ENCODE results near the gene TBKBP1.

TBKBP1 gene

DNA sequence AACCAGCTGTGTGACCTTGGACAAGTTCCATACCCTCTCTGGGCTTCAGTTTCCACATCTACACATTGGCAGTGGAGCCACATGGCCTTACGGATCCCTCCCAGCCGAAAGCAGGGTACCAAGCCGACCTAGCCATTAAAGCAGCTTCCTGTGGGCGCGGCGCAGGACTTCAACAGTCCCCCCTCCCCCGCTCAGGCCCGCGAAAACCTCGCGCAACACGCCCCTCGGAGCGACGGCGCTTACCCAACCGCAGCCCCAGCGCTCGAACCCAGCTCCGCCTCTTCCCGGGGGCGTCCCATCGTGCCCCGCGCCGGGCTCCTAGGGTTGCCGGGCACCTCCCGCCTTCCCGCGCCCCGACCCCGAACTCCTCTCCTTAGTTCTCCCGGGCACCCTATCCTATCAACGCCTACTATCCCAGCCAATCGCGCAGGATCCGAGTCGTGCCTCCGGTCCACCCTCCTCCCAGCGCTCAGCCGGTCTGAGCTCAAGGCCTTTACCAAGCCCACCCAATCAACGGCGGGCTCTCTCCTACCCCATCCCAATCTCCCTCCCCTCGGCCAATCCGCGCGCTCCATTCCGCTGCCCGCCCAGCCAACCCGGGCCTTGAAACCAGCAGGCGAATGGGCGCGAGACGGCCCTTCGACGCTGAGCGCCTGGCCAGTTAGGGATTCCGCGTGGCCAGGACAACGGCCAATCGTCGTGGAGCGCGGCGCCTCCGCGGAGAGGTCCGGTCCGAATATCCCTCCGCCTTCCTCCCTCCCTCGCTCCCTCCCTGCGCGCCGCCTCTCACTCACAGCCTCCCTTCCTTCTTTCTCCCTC is 44.6 kb upstream of the TBKBP1 start, which contains the start of gene KPNB1 (continued):
- peak; percentile 53 for TF ChIP-seq ZNF449 (tag by site-specific recombination; IDR thresholded peaks at IDR 0.05)
- no peak for TF ChIP-seq ZNF140 (tag by site-specific recombination; IDR thresholded peaks at IDR 0.05)
- peak; percentile 79 for TF ChIP-seq ZIC2 (tag by site-specific recombination; IDR thresholded peaks at IDR 0.05)
- peak; percentile 89 for TF ChIP-seq ZXDB (tag by site-specific recombination; IDR thresholded peaks at IDR 0.05)
- TF ChIP-seq ZNF211 (tag by site-specific recombination; IDR thresholded peaks at IDR 0.05; ENCODE audit: low read depth) = no peak
- TF ChIP-seq PATZ1 (tag by site-specific recombination; IDR thresholded peaks at IDR 0.05) = peak; percentile 96
- no peak; the same call in 1 of the 2 replicates for TF ChIP-seq ZNF623 (tag by site-specific recombination; IDR thresholded peaks at IDR 0.05)
- TF ChIP-seq SP7 (tag by site-specific recombination; IDR thresholded peaks at IDR 0.05) = peak; percentile 94
- peak; percentile 93 for TF ChIP-seq KLF9 (tag by site-specific recombination; IDR thresholded peaks at IDR 0.05; ENCODE audit: low read depth)
- peak; percentile 87 for TF ChIP-seq KLF1 (tag by site-specific recombination; IDR thresholded peaks at IDR 0.05)
- TF ChIP-seq OVOL3 (tag by site-specific recombination; IDR thresholded peaks at IDR 0.05) = peak; percentile 69; the same call in 1 of the 2 replicates
- TF ChIP-seq ZNF514 (tag by site-specific recombination; IDR thresholded peaks at IDR 0.05) = no peak
- no peak for TF ChIP-seq ZNF174 (tag by site-specific recombination; IDR thresholded peaks at IDR 0.05)
- peak; percentile 83; the same call in 1 of the 2 replicates for TF ChIP-seq ZNF785 (tag by site-specific recombination; IDR thresholded peaks at IDR 0.05)
- no peak for TF ChIP-seq BCL6B (tag by site-specific recombination; IDR thresholded peaks at IDR 0.05)
- TF ChIP-seq YY2 (tag by site-specific recombination; IDR thresholded peaks at IDR 0.05) = peak; percentile 50; the same call in 1 of the 2 replicates
- TF ChIP-seq ZBTB48 (tag by site-specific recombination; IDR thresholded peaks at IDR 0.05) = peak; percentile 94
- TF ChIP-seq ZNF175 (tag by site-specific recombination; IDR thresholded peaks at IDR 0.05) = no peak
- no peak for TF ChIP-seq SALL2 (tag by site-specific recombination; IDR thresholded peaks at IDR 0.05; ENCODE audit: borderline replicate concordance)
- no peak for TF ChIP-seq ZNF560 (tag by site-specific recombination; IDR thresholded peaks at IDR 0.05; ENCODE audit: borderline replicate concordance)
- TF ChIP-seq ZNF677 (tag by site-specific recombination; IDR thresholded peaks at IDR 0.05) = no peak
- no peak for TF ChIP-seq ZNF302 (tag by site-specific recombination; IDR thresholded peaks at IDR 0.05; ENCODE audit: low read depth)
- peak; percentile 98 for TF ChIP-seq KLF8 (tag by site-specific recombination; IDR thresholded peaks at IDR 0.05)
- TF ChIP-seq, protein P1, sequence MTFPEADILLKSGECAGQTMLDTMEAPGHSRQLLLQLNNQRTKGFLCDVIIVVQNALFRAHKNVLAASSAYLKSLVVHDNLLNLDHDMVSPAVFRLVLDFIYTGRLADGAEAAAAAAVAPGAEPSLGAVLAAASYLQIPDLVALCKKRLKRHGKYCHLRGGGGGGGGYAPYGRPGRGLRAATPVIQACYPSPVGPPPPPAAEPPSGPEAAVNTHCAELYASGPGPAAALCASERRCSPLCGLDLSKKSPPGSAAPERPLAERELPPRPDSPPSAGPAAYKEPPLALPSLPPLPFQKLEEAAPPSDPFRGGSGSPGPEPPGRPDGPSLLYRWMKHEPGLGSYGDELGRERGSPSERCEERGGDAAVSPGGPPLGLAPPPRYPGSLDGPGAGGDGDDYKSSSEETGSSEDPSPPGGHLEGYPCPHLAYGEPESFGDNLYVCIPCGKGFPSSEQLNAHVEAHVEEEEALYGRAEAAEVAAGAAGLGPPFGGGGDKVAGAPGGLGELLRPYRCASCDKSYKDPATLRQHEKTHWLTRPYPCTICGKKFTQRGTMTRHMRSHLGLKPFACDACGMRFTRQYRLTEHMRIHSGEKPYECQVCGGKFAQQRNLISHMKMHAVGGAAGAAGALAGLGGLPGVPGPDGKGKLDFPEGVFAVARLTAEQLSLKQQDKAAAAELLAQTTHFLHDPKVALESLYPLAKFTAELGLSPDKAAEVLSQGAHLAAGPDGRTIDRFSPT (tag by site-specific recombination; IDR thresholded peaks at IDR 0.05) = peak; percentile 78
- TF ChIP-seq REPIN1 (tag by site-specific recombination; IDR thresholded peaks at IDR 0.05; ENCODE audit: low read depth) = peak; percentile 65; the same call in 1 of the 2 replicates
- no peak for TF ChIP-seq ZNF792 (tag by site-specific recombination; IDR thresholded peaks at IDR 0.05)
- no peak for TF ChIP-seq ZNF426 (tag by site-specific recombination; IDR thresholded peaks at IDR 0.05)
- no peak for TF ChIP-seq ZNF555 (tag by site-specific recombination; conservative IDR thresholded peaks at IDR 0.05)
- TF ChIP-seq, protein P2, sequence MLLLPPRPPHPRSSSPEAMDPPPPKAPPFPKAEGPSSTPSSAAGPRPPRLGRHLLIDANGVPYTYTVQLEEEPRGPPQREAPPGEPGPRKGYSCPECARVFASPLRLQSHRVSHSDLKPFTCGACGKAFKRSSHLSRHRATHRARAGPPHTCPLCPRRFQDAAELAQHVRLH (tag by site-specific recombination; IDR thresholded peaks at IDR 0.05) = peak; percentile 95
- TF ChIP-seq, protein P3, sequence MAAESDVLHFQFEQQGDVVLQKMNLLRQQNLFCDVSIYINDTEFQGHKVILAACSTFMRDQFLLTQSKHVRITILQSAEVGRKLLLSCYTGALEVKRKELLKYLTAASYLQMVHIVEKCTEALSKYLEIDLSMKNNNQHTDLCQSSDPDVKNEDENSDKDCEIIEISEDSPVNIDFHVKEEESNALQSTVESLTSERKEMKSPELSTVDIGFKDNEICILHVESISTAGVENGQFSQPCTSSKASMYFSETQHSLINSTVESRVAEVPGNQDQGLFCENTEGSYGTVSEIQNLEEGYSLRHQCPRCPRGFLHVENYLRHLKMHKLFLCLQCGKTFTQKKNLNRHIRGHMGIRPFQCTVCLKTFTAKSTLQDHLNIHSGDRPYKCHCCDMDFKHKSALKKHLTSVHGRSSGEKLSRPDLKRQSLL (tag by site-specific recombination; IDR thresholded peaks at IDR 0.05) = peak; percentile 56
- TF ChIP-seq ZNF112 (tag by site-specific recombination; IDR thresholded peaks at IDR 0.05) = no peak
- no peak for TF ChIP-seq PRDM1 (tag by site-specific recombination; IDR thresholded peaks at IDR 0.05)
- TF ChIP-seq ZNF114 (tag by site-specific recombination; IDR thresholded peaks at IDR 0.05) = no peak
